Measurements from ENCODE around the gene CLPSL2. TPM values are rescaled to one million over a fixed set of nuclear protein-coding genes. Genes with fewer than 3 reads are reported as not detected.

Gene CLPSL2
- total and polyA plus RNA-seq, 8 donors, result 0.61 to 4.3 (median 2.5) TPM

GRCh38 chr6:35754452-35755277, 21.7 kb upstream of the CLPSL2 start:
- TF ChIP-seq CTCF (IDR thresholded peaks at IDR 0.05), result no peak
- Histone ChIP-seq H3K36me3 (no peaks in the 10 kb centered on the region), H3K4me1 (peaks cover 0 to 5% (median 0%) of the 10 kb centered on the region in 3 donors), H3K9me3 (no peaks in the 10 kb centered on the region), H3K27ac (peak overlapping the region in 2 of 4 donors; percentile 31 to 58), H3K4me3 (no peak overlapping the region), H3K27me3 (no peaks in the 10 kb centered on the region)
- intact Hi-C loops (cut with DNase I), result no loop called here
- FAIRE-seq (no peak), DNase-seq (peak in 4 of 6 donors; percentile 60 to 69 (median 66)), ATAC-seq (peak; percentile 90 to 97 (median 96))
- WGBS, 2 donors, result 59 to 60% methylated on average over 6 of the region's 6 CpGs

DNA sequence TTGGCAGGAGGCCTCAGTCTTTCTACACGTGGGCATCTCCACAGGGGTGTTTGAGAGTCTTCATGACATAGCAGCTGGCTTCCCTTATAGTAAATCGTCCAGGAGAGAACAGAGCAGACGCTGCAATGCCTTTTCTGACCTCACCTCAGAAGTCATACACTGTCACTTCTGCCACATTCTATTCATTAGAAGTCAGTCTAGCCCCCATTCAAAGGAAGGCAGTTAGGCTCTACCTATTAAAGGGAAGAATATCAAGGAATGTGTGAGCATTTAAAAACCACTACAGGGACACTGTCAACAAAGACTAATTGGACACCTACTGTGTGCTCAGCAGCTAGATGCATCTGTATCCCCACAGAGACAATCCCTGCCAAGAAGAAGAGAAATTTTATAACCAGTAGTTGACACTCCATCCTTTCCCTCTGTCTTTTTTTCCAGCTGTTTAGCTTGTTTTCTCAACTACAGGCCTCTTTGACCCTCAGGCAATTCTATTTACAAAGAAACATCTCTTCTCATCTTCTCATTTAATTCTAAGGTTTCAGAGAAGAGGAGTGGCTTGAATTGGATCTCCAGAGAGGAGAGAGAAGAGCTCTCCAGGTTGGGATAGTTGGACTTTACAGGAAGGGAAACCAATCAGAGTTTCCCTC, 21.0 kb upstream of the CLPSL2 start:
- WGBS, 2 donors, result 57 to 61% methylated on average over 3 of the region's 3 CpGs
- FAIRE-seq (no peak), ATAC-seq (peak; percentile 18 to 44 (median 24)), DNase-seq (no peak)
- H3K9me3 ChIP-seq, result no peaks in the 10 kb centered on the region
- no peaks in the 10 kb centered on the region for H3K36me3 ChIP-seq
- H3K4me1 ChIP-seq, result peaks cover 0 to 5% (median 0%) of the 10 kb centered on the region in 3 donors
- intact Hi-C loops (cut with DNase I), result no loop called here
- H3K27me3 ChIP-seq, result no peaks in the 10 kb centered on the region
- no peak for TF ChIP-seq CTCF (IDR thresholded peaks at IDR 0.05)
- H3K4me3 ChIP-seq, result no peak overlapping the region
- peak overlapping the region in 2 of 4 donors; percentile 31 to 58 for H3K27ac ChIP-seq

GRCh38 chr6:35757456-35758123, 18.8 kb upstream of the CLPSL2 start:
- no peak overlapping the region for H3K27ac ChIP-seq
- H3K27me3 ChIP-seq, result no peaks in the 10 kb centered on the region
- WGBS, 2 donors, result 55 to 57% methylated on average over 10 of the region's 10 CpGs
- no peaks in the 10 kb centered on the region for H3K36me3 ChIP-seq
- H3K9me3 ChIP-seq, result no peaks in the 10 kb centered on the region
- intact Hi-C loops (cut with DNase I), result no loop called here
- H3K4me3 ChIP-seq, result no peak overlapping the region
- DNase-seq (peak in 1 of 6 donors; percentile 19), ATAC-seq (peak in 3 of 4 donors; percentile 8 to 58 (median 27)), FAIRE-seq (no peak)
- peaks cover 0 to 5% (median 0%) of the 10 kb centered on the region in 3 donors for H3K4me1 ChIP-seq
- peak in 1 of 4 donors; percentile 10 for TF ChIP-seq CTCF (IDR thresholded peaks at IDR 0.05)

GRCh38 chr6:35759426-35759825, 17.0 kb upstream of the CLPSL2 start:
- no peaks in the 10 kb centered on the region for H3K27me3 ChIP-seq
- intact Hi-C loops (cut with DNase I), result no loop called here
- 77 to 78% methylated on average over 3 of the region's 3 CpGs for WGBS, 2 donors
- no peak overlapping the region for H3K4me3 ChIP-seq
- H3K27ac ChIP-seq, result no peak overlapping the region
- H3K4me1 ChIP-seq, result peaks cover 0 to 3% (median 0%) of the 10 kb centered on the region in 3 donors
- no peaks in the 10 kb centered on the region for H3K9me3 ChIP-seq
- no peak for FAIRE-seq
- no peak for DNase-seq
- ATAC-seq, result no peak
- TF ChIP-seq CTCF (IDR thresholded peaks at IDR 0.05), result no peak
- H3K36me3 ChIP-seq, result no peaks in the 10 kb centered on the region

Measured in pancreas (tissue), 10 donors.